Measurements from ENCODE around the gene SBNO2. TPM values are rescaled to one million over a fixed set of nuclear protein-coding genes. Genes with fewer than 3 reads are reported as not detected.

Gene SBNO2
- total RNA-seq, 1 experiment from 2014 or later, result 46.3 TPM

- Histone ChIP-seq H4K8ac (replicated peaks; ENCODE audit: insufficient read length, low read depth, low read length) (no peak within 1 kb of the TSS), H4K20me1 (ENCODE audit: control insufficient read depth, insufficient read depth, insufficient read length) (no peaks in the 10 kb centered on the region), H3K79me2 (ENCODE audit: insufficient read depth, low read length) (no peaks in the 10 kb centered on the region; the same call in 1 of the 2 replicates), H2BK120ac (ENCODE audit: low read depth, low read length, poor library complexity, severe bottlenecking) (no peak within 1 kb of the TSS), H3T11ph (ENCODE audit: low read length) (no peak within 1 kb of the TSS), H3K4me1 (ENCODE audit: insufficient read depth, low read length) (0 out of 2 replicates have a peak, but pooled peaks cover 2% of the 10 kb centered on the region), H3K56ac (ENCODE audit: insufficient read length, low read depth, low read length) (no peak within 1 kb of the TSS), H4K5ac (ENCODE audit: insufficient read length, low read depth, low read length) (no peak within 1 kb of the TSS), H3K9ac (ENCODE audit: extremely low read depth, insufficient read length, low read length) (peak within 1 kb of the TSS; percentile 65), H3K27ac (ENCODE audit: insufficient read length, low read depth, low read length) (no peak within 1 kb of the TSS), H3K4ac (ENCODE audit: low read depth, low read length) (no peak within 1 kb of the TSS), H4K91ac (ENCODE audit: insufficient read length, low read depth, low read length) (no peak within 1 kb of the TSS), H2AFZ (ENCODE audit: low read length) (no peak within 1 kb of the TSS), H3K4me2 (ENCODE audit: insufficient read depth, insufficient read length, low read length) (peak within 1 kb of the TSS; percentile 51), H3K14ac (ENCODE audit: insufficient read depth, low read length) (peak within 1 kb of the TSS; percentile 69; the same call in 1 of the 2 replicates), H3K23ac (ENCODE audit: insufficient read length, low read depth, low read length) (no peak within 1 kb of the TSS), H2BK12ac (ENCODE audit: insufficient read length, low read depth, low read length) (no peak within 1 kb of the TSS), H2BK5ac (ENCODE audit: insufficient read length, low read length) (no peak within 1 kb of the TSS), H3K79me1 (ENCODE audit: insufficient read depth, low read depth, low read length, poor library complexity, severe bottlenecking) (no peaks in the 10 kb centered on the region), H3K9me3 (ENCODE audit: control insufficient read depth, low read depth, low read length) (no peaks in the 10 kb centered on the region), H3K18ac (ENCODE audit: insufficient read length, low read depth, low read length) (peak within 1 kb of the TSS; percentile 64), H3K23me2 (ENCODE audit: insufficient read length, low read depth, low read length, poor library complexity, severe bottlenecking) (no peaks in the 10 kb centered on the region), H2BK20ac (ENCODE audit: low read depth, low read length, poor library complexity, severe bottlenecking) (no peak within 1 kb of the TSS), H3K27me3 (ENCODE audit: insufficient read depth, low read length) (no peaks in the 10 kb centered on the region), H2AK5ac (ENCODE audit: insufficient read length, low read length) (no peak within 1 kb of the TSS), H2BK15ac (ENCODE audit: low read depth, low read length) (no peak within 1 kb of the TSS)
- Mint-ChIP-seq H3K27me3 (ENCODE audit: low read depth) (no peaks in the 10 kb centered on the region; the same call in 1 of the 2 replicates), H3K4me1 (peaks cover 8 to 18% of the 10 kb centered on the region in 2 experiments), H3K4me3 (peak within 1 kb of the TSS; percentile 76 to 78), H3K36me3 (ENCODE audit: insufficient read depth in 1 of 3, low read depth in 3 of 3) (peaks cover 0 to 18% (median 7%) of the 10 kb centered on the region in 3 experiments; a peak in 4 of 7 replicates), H3K27ac (peak within 1 kb of the TSS in 2 of 3 experiments; percentile 36 to 83; a peak in 2 of 7 replicates), H3K9me3 (peaks cover 0 to 3% of the 10 kb centered on the region in 2 experiments; a peak in 1 of 5 replicates)
- peak; percentile 99 for DNase-seq
- no peak for TF ChIP-seq CTCF (conservative IDR thresholded peaks at IDR 0.05)
- no CpG with 5 or more reads among the region's 75 CpGs for WGBS (ENCODE audit: extremely low coverage, insufficient read length, low lambda C conversion rate)
Measured at GRCh38 chr19:1103708-1104310, 70.3 kb downstream of the SBNO2 start, which contains the start of gene GPX4. Gene GPX4 (plus strand): TSS chr19:1103994. CDS start chr19:1104044, 50 bp downstream.
